ENCODE results near the gene ZNF587B. TPM values are rescaled to one million over a fixed set of nuclear protein-coding genes. Genes with fewer than 3 reads are reported as not detected.
"Not testable (repeated sequence)": the region's sequence is repeated elsewhere in the genome, so short reads cannot be mapped to it uniquely, and the experiment has no call there.

ZNF587B gene
- total RNA-seq, 2 donors from 2014 or later, result 16.8 to 20.6 TPM

GRCh38 chr19:57836991-57837390 is 6.9 kb downstream of the ZNF587B start:
- H3K4me3 Mint-ChIP-seq; ATAC-seq (replicated peaks); H3K9me3 Mint-ChIP-seq; H3K27me3 Mint-ChIP-seq; H3K27ac Mint-ChIP-seq; H3K4me1 Mint-ChIP-seq: not testable (repeated sequence)
- H3K36me3 Mint-ChIP-seq (ENCODE audit: low read depth), result peaks cover 63% of the 10 kb centered on the region

- H3K27ac Mint-ChIP-seq, result peak overlapping the region; percentile 9
- not testable (repeated sequence) for H3K9me3 Mint-ChIP-seq, H3K4me1 Mint-ChIP-seq, H3K27me3 Mint-ChIP-seq, H3K4me3 Mint-ChIP-seq
- peaks cover 72% of the 10 kb centered on the region for H3K36me3 Mint-ChIP-seq (ENCODE audit: low read depth)
- peak; percentile 73 for ATAC-seq (replicated peaks)
These were observed 8.6 kb downstream of the ZNF587B start for GRCh38 chr19:57838622-57839191.

- no peak overlapping the region for H3K27ac Mint-ChIP-seq
- no peaks in the 10 kb centered on the region for H3K27me3 Mint-ChIP-seq
- H3K9me3 Mint-ChIP-seq, result no peaks in the 10 kb centered on the region
- peaks cover 94% of the 10 kb centered on the region for H3K36me3 Mint-ChIP-seq (ENCODE audit: low read depth)
- peaks cover 3% of the 10 kb centered on the region for H3K4me1 Mint-ChIP-seq
- ATAC-seq (replicated peaks), result no peak
- H3K4me3 Mint-ChIP-seq, result no peak overlapping the region
These were observed 11.1 kb downstream of the ZNF587B start for GRCh38 chr19:57841122-57841763.

GRCh38 chr19:57847164-57847563 is 17.1 kb downstream of the ZNF587B start:
- not testable (repeated sequence) for H3K27me3 Mint-ChIP-seq; ATAC-seq (replicated peaks); H3K27ac Mint-ChIP-seq; H3K9me3 Mint-ChIP-seq; H3K4me3 Mint-ChIP-seq
- peaks cover 63% of the 10 kb centered on the region for H3K36me3 Mint-ChIP-seq (ENCODE audit: low read depth)
- H3K4me1 Mint-ChIP-seq, result peaks cover 14% of the 10 kb centered on the region

- Mint-ChIP-seq H3K4me3 (peak overlapping the region; percentile 96), H3K4me1 (peaks cover 18% of the 10 kb centered on the region), H3K27ac (peak overlapping the region; percentile 86), H3K36me3 (ENCODE audit: low read depth) (peaks cover 62% of the 10 kb centered on the region)
- H3K9me3 Mint-ChIP-seq, H3K27me3 Mint-ChIP-seq: not testable (repeated sequence)
- ATAC-seq (replicated peaks), result peak; percentile 39
These were observed 19.1 kb downstream of the ZNF587B start for GRCh38 chr19:57849162-57849665.

GRCh38 chr19:57849666-57850473 is 19.8 kb downstream of the ZNF587B start, which contains the start of gene ZNF587:
TSS of gene ZNF587 (plus strand) at chr19:57849859. CDS start at chr19:57850039, 180 bp downstream.
- peaks cover 61% of the 10 kb centered on the region for H3K36me3 Mint-ChIP-seq (ENCODE audit: low read depth)
- ATAC-seq (replicated peaks), result peak; percentile 99
- peaks cover 18% of the 10 kb centered on the region for H3K4me1 Mint-ChIP-seq

GRCh38 chr19:57850553-57851017 is 20.5 kb downstream of the ZNF587B start:
- Mint-ChIP-seq H3K36me3 (ENCODE audit: low read depth) (peaks cover 61% of the 10 kb centered on the region), H3K4me1 (peaks cover 18% of the 10 kb centered on the region), H3K9me3 (peaks cover 3% of the 10 kb centered on the region), H3K4me3 (peak overlapping the region; percentile 96), H3K27ac (peak overlapping the region; percentile 86), H3K27me3 (no peaks in the 10 kb centered on the region)
- ATAC-seq (replicated peaks), result no peak

More at GRCh38 chr19:57849666-57850473, 19.8 kb downstream of the ZNF587B start, which contains the start of gene ZNF587:
- H3K9me3 Mint-ChIP-seq, H3K27me3 Mint-ChIP-seq: not testable (repeated sequence)
- H3K4me3 Mint-ChIP-seq, result peak within 1 kb of the TSS; percentile 96
- H3K27ac Mint-ChIP-seq, result peak within 1 kb of the TSS; percentile 86

GRCh38 chr19:57851812-57852603 is 21.9 kb downstream of the ZNF587B start:
- ATAC-seq (replicated peaks); H3K27me3 Mint-ChIP-seq; H3K27ac Mint-ChIP-seq; H3K9me3 Mint-ChIP-seq: not testable (repeated sequence)
- peak overlapping the region; percentile 96 for H3K4me3 Mint-ChIP-seq
- H3K4me1 Mint-ChIP-seq, result peaks cover 18% of the 10 kb centered on the region
- peaks cover 68% of the 10 kb centered on the region for H3K36me3 Mint-ChIP-seq (ENCODE audit: low read depth)

GRCh38 chr19:57854117-57854516 is 24.0 kb downstream of the ZNF587B start:
- H3K4me3 Mint-ChIP-seq; H3K27ac Mint-ChIP-seq; H3K9me3 Mint-ChIP-seq; ATAC-seq (replicated peaks); H3K27me3 Mint-ChIP-seq: not testable (repeated sequence)
- H3K4me1 Mint-ChIP-seq, result peaks cover 18% of the 10 kb centered on the region
- H3K36me3 Mint-ChIP-seq (ENCODE audit: low read depth), result peaks cover 84% of the 10 kb centered on the region

GRCh38 chr19:57862351-57862750 is 32.3 kb downstream of the ZNF587B start:
- peaks cover 96% of the 10 kb centered on the region for H3K36me3 Mint-ChIP-seq (ENCODE audit: low read depth)
- not testable (repeated sequence) for H3K9me3 Mint-ChIP-seq; H3K27me3 Mint-ChIP-seq; H3K4me3 Mint-ChIP-seq; H3K27ac Mint-ChIP-seq; ATAC-seq (replicated peaks); H3K4me1 Mint-ChIP-seq

- H3K27me3 Mint-ChIP-seq, result no peaks in the 10 kb centered on the region
- peaks cover 8% of the 10 kb centered on the region for H3K9me3 Mint-ChIP-seq
- H3K4me3 Mint-ChIP-seq, result no peak overlapping the region
- no peak for ATAC-seq (replicated peaks)
- H3K27ac Mint-ChIP-seq, result no peak overlapping the region
- peaks cover 75% of the 10 kb centered on the region for H3K36me3 Mint-ChIP-seq (ENCODE audit: low read depth)
- H3K4me1 Mint-ChIP-seq, result no peaks in the 10 kb centered on the region
These were observed 37.9 kb downstream of the ZNF587B start for GRCh38 chr19:57867868-57868492.

GRCh38 chr19:57869655-57870054 is 39.6 kb downstream of the ZNF587B start:
- H3K27me3 Mint-ChIP-seq; H3K4me3 Mint-ChIP-seq; H3K27ac Mint-ChIP-seq; H3K4me1 Mint-ChIP-seq; ATAC-seq (replicated peaks): not testable (repeated sequence)
- peaks cover 75% of the 10 kb centered on the region for H3K36me3 Mint-ChIP-seq (ENCODE audit: low read depth)
- peaks cover 10% of the 10 kb centered on the region for H3K9me3 Mint-ChIP-seq

GRCh38 chr19:57870225-57870624 is 40.1 kb downstream of the ZNF587B start:
- Mint-ChIP-seq H3K9me3 (peaks cover 11% of the 10 kb centered on the region), H3K4me3 (no peak overlapping the region), H3K36me3 (ENCODE audit: low read depth) (peaks cover 75% of the 10 kb centered on the region), H3K27me3 (no peaks in the 10 kb centered on the region), H3K4me1 (peaks cover under 1% of the 10 kb centered on the region), H3K27ac (no peak overlapping the region)
- ATAC-seq (replicated peaks), result no peak
